Mucosa of rectum (tissue), 2 donors: ENCODE results near the gene WDR5.
"Not testable (repeated sequence)": the region's sequence is repeated elsewhere in the genome, so short reads cannot be mapped to it uniquely, and the experiment has no call there.

Experiments used
- H3K27ac ChIP-seq, 2 donors: one replicate each; pipeline ENCODE4 v1.7.0; 2013; ENCODE audit warnings: inconsistent platforms in 2 of 2, low read depth in 2 of 2, low read length in 2 of 2
- H3K27me3 ChIP-seq, 2 donors: one replicate each; pipeline ENCODE4 v1.7.0; 2013; ENCODE audit warnings: low read length in 2 of 2; ENCODE audit not compliant: control insufficient read depth in 2 of 2, insufficient read depth in 2 of 2
- H3K36me3 ChIP-seq, 2 donors: one replicate each; pipeline ENCODE4 v1.7.0; 2013; ENCODE audit warnings: low read length in 2 of 2; ENCODE audit not compliant: control insufficient read depth in 2 of 2, insufficient read depth in 2 of 2
- H3K4me1 ChIP-seq, 2 donors: one replicate each; pipeline ENCODE4 v1.7.0; 2013; ENCODE audit warnings: low read length in 2 of 2, mild to moderate bottlenecking in 1 of 2; ENCODE audit not compliant: control insufficient read depth in 2 of 2, insufficient read depth in 2 of 2
- H3K4me3 ChIP-seq, 2 donors: one replicate each; pipeline ENCODE4 v1.7.0; 2013; ENCODE audit warnings: low read length in 2 of 2
- H3K9ac ChIP-seq, 2 donors: one replicate each; pipeline ENCODE4 v1.7.0; 2013; ENCODE audit warnings: low read length in 2 of 2, low read depth in 1 of 2, mild to moderate bottlenecking in 1 of 2
- H3K9me3 ChIP-seq, 2 donors: one replicate each; pipeline ENCODE4 v1.7.0; 2013; ENCODE audit warnings: low read length in 2 of 2; ENCODE audit not compliant: control insufficient read depth in 2 of 2
- donor health status: healthy.
- donor health status: Normal muscosa, but diverticular disease.

The WDR5 gene

DNA sequence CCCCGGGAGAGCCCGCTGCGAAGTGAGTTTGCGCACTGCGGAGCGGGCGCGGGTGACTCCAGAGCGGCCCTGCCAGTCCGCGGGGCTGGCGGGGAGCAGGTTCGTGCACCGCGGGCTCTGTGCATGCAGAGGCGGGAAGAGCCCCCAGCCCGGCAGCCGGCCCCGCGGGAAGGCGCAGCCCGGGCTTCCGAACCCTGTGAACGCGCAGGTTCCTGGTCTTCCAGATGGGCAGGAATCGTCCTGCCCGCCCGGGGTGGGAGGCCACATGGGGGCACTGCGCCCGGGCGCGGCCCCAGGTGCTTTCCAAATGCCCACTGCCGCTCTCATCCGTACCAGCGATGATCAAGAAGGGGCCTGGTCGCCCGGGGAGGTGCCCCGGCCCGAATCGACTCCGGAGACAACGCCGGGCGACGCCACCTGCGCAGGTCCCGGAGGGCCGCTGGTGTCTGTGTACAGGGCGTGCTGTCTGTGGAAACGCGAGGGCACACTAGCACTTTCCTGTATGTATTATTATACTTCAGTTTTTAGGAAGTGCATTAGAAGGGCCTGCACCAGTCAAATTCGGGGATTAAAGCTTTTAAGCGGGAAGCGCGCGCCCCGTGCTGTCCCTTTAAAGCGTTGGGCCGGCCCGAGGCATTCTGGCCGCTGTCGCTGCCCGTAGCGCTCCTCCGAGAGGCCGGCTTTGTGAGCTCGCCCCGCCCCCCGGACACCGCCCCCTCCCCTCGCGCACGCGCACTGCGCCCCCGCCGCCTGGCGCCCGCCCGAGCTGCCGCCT lies at the start of gene WDR5:
TSS of gene WDR5 (plus strand) at position 740 of the 775 bp plus-strand sequence. CDS start 3,796 bp downstream, outside the sequence.
- Histone ChIP-seq H3K27ac (peak within 1 kb of the TSS; percentile 81 to 84), H3K27me3 (no peaks in the 10 kb centered on the region), H3K4me3 (peak within 1 kb of the TSS; percentile 91), H3K9me3 (no peaks in the 10 kb centered on the region), H3K9ac (peak within 1 kb of the TSS; percentile 87 to 90), H3K36me3 (peaks cover 4 to 8% of the 10 kb centered on the region in 2 donors), H3K4me1 (peaks cover 30 to 32% of the 10 kb centered on the region in 2 donors)

DNA sequence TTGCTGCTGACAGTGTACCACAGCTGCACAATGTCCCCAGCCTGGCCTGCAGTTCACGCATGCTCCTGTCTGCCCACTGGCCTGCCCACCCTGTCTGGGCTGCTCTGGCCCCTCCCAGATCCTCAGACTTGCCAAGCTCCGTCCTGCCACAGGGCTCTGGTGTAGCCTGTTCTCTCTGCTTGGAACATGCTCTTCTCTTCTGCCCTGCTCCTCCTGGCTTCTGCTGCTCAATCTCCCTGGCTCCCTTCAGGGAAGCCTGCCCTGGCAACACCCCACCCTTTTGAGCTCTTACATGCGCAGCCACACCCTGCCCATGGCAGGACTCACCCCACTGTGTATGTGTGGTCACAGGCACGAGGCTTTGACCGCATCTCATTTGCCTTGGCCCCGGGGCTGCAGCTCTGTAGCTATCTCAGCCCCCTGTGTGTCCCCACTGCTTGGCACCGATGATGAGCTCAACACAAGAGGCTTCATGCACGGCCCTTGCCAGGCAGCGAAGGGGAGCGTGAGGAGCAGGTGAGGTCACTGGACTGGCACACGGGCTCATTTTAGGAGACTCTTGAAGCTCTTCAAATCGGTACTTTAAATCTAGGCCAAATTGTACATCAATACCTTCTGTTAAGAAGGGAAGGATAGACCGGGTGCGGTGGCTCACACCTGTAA lies 47.7 kb upstream of the WDR5 start:
- Histone ChIP-seq H3K36me3 (no peaks in the 10 kb centered on the region), H3K9ac (no peak overlapping the region), H3K9me3 (no peaks in the 10 kb centered on the region), H3K4me1 (no peaks in the 10 kb centered on the region), H3K27ac (no peak overlapping the region), H3K27me3 (no peaks in the 10 kb centered on the region), H3K4me3 (no peak overlapping the region)

DNA sequence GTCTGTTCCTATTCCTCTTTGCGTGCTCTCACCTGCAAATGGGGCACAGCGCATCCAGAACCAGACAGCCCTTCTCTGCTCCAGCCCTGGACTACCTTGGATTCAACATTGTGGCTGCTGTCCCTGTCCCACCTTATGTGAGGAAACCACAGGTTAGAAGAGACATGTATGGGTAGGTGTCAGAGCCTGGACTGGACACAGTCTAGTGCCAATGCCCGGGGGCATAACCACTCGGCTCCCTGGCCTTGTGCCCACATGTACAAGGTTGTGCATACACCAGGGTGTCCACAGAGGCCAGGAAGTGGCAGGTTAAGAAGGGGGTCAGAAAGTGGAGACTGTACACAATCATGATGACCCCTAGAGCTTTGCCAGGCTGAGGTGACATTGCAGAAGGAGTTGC lies 45.9 kb upstream of the WDR5 start:
- Histone ChIP-seq H3K4me1 (no peaks in the 10 kb centered on the region), H3K4me3 (no peak overlapping the region), H3K9ac (no peak overlapping the region), H3K27ac (no peak overlapping the region), H3K27me3 (peaks cover 0 to 3% of the 10 kb centered on the region in 2 donors), H3K9me3 (no peaks in the 10 kb centered on the region), H3K36me3 (no peaks in the 10 kb centered on the region)

DNA sequence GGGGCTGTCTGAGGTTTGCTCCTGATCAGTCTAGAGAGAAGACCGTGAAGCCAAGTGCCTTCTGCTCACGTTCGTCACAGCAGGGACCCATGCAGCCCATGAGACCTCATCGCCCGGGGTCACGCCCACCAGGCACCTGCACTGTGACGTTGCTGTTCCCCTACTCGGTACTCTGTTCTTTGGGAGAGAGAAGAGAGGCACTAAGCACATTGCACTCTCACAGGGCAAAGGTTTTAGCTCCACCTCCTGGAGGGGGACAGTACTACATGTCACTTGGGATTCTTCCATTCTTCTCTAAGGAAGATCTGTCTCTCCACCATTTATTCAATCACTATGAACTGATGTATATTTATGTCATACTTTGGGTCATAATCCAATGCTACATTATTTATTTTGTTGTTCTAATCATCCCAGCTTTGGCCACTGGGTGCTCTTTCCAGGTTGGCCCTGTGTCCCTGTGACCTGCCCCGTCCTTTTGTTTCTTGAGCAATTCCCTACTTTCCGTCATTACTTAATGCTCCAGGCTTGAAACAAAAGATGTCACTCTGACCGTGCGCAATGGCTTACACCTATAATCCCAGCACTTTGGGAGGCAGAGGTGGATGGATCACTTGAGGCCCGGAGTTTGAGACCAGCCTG lies 36.6 kb upstream of the WDR5 start:
- Histone ChIP-seq H3K36me3 (no peaks in the 10 kb centered on the region), H3K27ac (no peak overlapping the region), H3K9me3 (no peaks in the 10 kb centered on the region), H3K4me1 (no peaks in the 10 kb centered on the region), H3K27me3 (no peaks in the 10 kb centered on the region), H3K9ac (no peak overlapping the region), H3K4me3 (no peak overlapping the region)

DNA sequence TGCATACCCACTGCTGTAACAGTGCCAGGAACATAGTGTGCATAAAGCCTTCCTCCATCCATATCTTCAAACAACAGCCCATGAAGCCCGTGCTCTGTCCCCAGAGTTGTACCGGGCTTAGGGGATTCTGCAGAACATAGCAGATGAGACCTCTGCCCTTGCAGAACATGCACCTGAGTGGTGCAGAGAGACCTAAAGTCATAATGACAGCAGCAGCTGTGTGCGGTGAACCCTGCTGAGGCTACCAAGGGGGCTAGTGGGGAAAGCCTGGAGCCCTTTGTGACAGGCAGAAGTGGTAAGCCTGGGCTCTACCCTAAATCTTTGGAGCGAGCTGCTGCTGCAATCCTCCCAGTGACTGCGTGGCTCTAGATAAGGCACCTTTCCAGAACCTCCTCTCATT lies 35.8 kb upstream of the WDR5 start:
- no peaks in the 10 kb centered on the region for H3K9me3 ChIP-seq
- H3K4me1 ChIP-seq: no peaks in the 10 kb centered on the region
- H3K4me3 ChIP-seq: no peak overlapping the region
- H3K27me3 ChIP-seq: no peaks in the 10 kb centered on the region
- H3K36me3 ChIP-seq: no peaks in the 10 kb centered on the region
- H3K9ac ChIP-seq: no peak overlapping the region
- H3K27ac ChIP-seq: no peak overlapping the region

DNA sequence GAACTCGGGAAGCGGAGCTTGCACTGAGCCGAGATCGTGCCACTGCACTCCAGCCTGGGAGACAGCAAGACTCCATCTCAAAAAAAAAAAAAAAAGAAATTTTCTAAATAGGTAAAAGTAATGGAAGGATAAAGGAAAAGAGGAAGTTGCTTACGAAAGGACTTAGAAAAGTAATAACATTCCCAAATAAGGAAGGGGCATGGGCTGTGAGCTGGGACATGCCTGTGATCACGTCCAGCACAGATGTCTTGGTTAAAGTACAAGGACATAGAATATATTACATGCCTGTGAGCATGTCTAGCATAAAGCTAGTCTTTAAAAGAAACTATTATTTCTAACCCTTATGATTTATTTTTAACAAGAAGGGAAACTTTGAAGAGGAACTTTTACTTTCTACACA lies 34.7 kb upstream of the WDR5 start:
- H3K36me3 ChIP-seq, H3K4me1 ChIP-seq, H3K4me3 ChIP-seq, H3K27ac ChIP-seq, H3K9me3 ChIP-seq, H3K27me3 ChIP-seq, H3K9ac ChIP-seq: not testable (repeated sequence)

DNA sequence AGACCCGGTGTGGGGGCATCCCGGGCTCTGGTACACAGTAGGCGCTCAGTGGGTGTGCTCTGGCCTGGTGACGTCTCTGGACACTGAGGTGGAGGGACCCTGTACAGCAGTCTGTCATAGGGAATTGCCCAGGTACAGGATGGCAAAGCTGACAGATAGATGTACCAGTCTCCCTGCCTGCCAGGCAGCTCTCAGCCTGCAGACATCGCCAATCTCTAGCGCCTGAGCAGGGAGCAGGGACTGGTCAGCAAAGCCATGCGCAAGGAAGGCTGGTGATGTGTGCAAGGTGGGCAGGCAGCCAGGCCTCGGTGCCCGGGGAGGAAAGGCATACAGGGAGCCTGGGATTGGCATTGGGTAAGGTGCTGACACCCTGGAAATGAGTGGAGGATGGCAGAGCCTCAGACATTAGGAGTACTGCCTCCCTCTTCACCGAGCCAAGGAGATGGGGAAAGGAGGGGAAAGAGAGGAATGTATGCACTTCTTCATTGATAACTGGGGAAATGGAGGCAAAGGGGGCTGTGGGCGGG lies 34.2 kb upstream of the WDR5 start:
- Histone ChIP-seq H3K36me3 (no peaks in the 10 kb centered on the region), H3K9me3 (no peaks in the 10 kb centered on the region), H3K4me1 (no peaks in the 10 kb centered on the region), H3K4me3 (no peak overlapping the region), H3K27me3 (peaks cover 0 to 3% of the 10 kb centered on the region in 2 donors), H3K27ac (no peak overlapping the region), H3K9ac (no peak overlapping the region)

DNA sequence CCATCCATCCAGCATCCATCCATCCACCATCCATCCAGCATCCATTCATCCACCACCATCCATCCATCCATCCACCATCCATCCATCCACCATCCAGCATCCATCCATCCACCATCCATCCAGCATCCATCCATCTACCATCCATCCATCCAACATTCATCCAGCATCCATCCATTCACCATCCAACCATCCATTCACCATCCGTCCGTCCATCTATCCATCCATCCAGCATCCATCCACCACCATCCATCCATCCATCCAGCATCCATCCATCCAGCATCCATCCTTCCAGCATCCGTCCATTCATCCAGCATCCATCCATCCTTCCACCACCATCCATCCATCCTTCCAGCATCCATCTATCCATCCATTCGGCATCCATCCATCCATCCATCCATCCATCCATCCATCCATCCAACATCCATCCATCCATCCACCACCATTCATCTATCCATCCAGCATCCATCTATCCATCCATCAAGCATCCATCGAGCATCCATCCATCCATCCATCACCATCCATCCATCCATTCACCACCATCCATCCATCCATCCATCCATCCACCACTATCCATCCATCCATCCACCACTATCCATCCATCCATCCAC lies 32.4 kb upstream of the WDR5 start:
- H3K27ac ChIP-seq: no peak overlapping the region
- no peak overlapping the region for H3K9ac ChIP-seq
- H3K9me3 ChIP-seq: no peaks in the 10 kb centered on the region
- H3K27me3 ChIP-seq: peaks cover 0 to 6% of the 10 kb centered on the region in 2 donors
- H3K4me3 ChIP-seq: no peak overlapping the region
- no peaks in the 10 kb centered on the region for H3K36me3 ChIP-seq
- no peaks in the 10 kb centered on the region for H3K4me1 ChIP-seq

DNA sequence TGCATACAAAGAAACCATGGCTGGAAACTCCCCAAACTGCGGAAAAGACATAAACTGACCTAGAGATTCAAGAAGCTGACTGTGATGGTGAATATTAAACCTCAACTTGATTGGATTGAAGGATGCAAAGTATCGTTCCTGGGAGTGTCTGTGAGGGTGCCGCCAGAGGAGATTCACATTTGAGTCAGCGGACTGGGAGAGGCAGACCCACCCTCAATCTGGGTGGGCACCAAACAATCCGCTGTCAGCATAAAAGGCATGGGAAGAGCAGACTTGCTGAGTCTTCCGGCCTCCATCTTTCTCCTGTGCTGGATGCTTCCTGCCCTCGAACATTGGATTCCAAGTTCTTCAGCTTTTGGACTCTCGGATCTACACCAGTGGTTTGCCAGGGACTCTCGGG lies 24.8 kb upstream of the WDR5 start:
- Histone ChIP-seq H3K27ac (no peak overlapping the region), H3K4me3 (no peak overlapping the region), H3K4me1 (no peaks in the 10 kb centered on the region), H3K9ac (no peak overlapping the region), H3K9me3 (no peaks in the 10 kb centered on the region), H3K36me3 (no peaks in the 10 kb centered on the region), H3K27me3 (peaks cover 0 to 6% of the 10 kb centered on the region in 2 donors)

DNA sequence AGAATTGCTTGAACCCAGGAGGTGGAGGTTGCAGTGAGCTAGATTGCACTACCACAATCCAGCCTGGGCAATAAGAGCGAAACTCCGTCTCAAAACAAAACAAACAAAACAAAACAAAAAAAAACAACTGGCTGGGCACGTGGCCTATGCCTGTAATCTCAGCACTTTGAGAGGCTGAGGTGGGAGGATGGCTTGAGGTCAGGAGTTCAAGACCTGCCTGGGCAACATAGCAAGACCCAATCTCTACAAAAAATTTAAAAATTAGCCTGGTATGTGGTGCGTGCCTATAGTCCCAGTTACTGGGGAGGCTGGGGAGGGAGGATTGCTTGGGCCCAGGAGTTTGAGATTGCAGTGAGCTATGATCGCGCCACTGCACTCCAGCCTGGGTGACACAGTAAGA lies 23.3 kb upstream of the WDR5 start:
- Histone ChIP-seq H3K4me3 (no peak overlapping the region), H3K4me1 (no peaks in the 10 kb centered on the region), H3K27me3 (peaks cover 0 to 3% of the 10 kb centered on the region in 2 donors), H3K9me3 (no peaks in the 10 kb centered on the region), H3K36me3 (no peaks in the 10 kb centered on the region), H3K9ac (no peak overlapping the region), H3K27ac (no peak overlapping the region)
